Kidney (tissue), 14 donors: ENCODE data around the gene NDUFV1. TPM values are rescaled to one million over a fixed set of nuclear protein-coding genes. Genes with fewer than 3 reads are reported as not detected.

Experiments
- DNase-seq, 5 donors: peaks; one replicate each; pipeline ENCODE4 v3.0.0-alpha.2; 2013 to 2020
- FAIRE-seq: peaks from 2 replicates; lab custom pipeline; 2012; peaks lifted over from hg19 to GRCh38; lab: Jason Lieb, UNC
- H3K27ac ChIP-seq, 2 donors: one replicate each; pipeline ENCODE4 v1.7.0; 2013; ENCODE audit warnings: low read depth in 2 of 2, low read length in 2 of 2, inconsistent platforms in 1 of 2
- H3K27me3 ChIP-seq: one replicate; pipeline ENCODE4 v1.7.1; 2013; ENCODE audit warnings: low read length, inconsistent platforms; ENCODE audit not compliant: control insufficient read depth, insufficient read depth
- H3K36me3 ChIP-seq, 3 donors: one replicate each; pipeline versions ENCODE4 v1.7.0 to v1.7.1; 2013; ENCODE audit warnings: low read length in 3 of 3, control low read depth in 1 of 3, inconsistent platforms in 1 of 3; ENCODE audit not compliant: insufficient read depth in 3 of 3, control insufficient read depth in 2 of 3
- H3K4me1 ChIP-seq, 3 donors: one replicate each; pipeline versions ENCODE4 v1.7.0 to v1.7.1; 2013; ENCODE audit warnings: low read length in 3 of 3, inconsistent platforms in 1 of 3, low read depth in 1 of 3; ENCODE audit not compliant: control insufficient read depth in 2 of 3, insufficient read depth in 2 of 3
- H3K4me3 ChIP-seq, 3 donors: one replicate each; pipeline versions ENCODE4 v1.7.0 to v1.8.1; 2013; ENCODE audit warnings: low read length in 3 of 3, control low read depth in 1 of 3, inconsistent platforms in 1 of 3
- H3K9ac ChIP-seq, 3 donors: one replicate each; pipeline versions ENCODE4 v1.7.0 to v1.7.1; 2013; ENCODE audit warnings: low read length in 3 of 3, control low read depth in 1 of 3, inconsistent platforms in 1 of 3
- H3K9me3 ChIP-seq, 3 donors: one replicate each; pipeline versions ENCODE4 v1.7.0 to v1.7.1; 2013; ENCODE audit warnings: low read length in 3 of 3, control low read depth in 1 of 3, inconsistent platforms in 1 of 3; ENCODE audit not compliant: control insufficient read depth in 2 of 3, insufficient read depth in 1 of 3
- intact Hi-C: fragments of 100-400 bp; cut with DNase I; formaldehyde crosslinking; loops from one replicate; pipeline ENCODE4 v1.11.1; 2022
- polyA plus RNA-seq: library from polyadenylated mRNA; stranded (reverse); fragments of 350-450 nt; fragmentation: Illumina TruSeq; extraction: RNeasy Lipid Tissue Mini Kit (QIAGEN cat#74804); gene quantifications from one replicate; pipeline ENCODE4 v1.2.3, GENCODE V29; 2014; ENCODE audit warnings: low read depth, low replicate concordance; ENCODE audit not compliant: insufficient read depth
- total RNA-seq: library from RNA; stranded (reverse); fragmentation: NEBNext Ultra II Directional; extraction: Animal tissue kit (Norgen Biotek cat#: 25700); gene quantifications from one replicate; pipeline ENCODE4 v1.2.1, GENCODE V29; 2021
- TF ChIP-seq, protein P1 (sequence below): IDR thresholded peaks from 3 replicates; pipeline ENCODE4 v1.5.1; 2012; ENCODE audit warnings: mild to moderate bottlenecking, moderate library complexity, borderline replicate concordance; ENCODE audit not compliant: insufficient read depth; ENCODE audit errors: extremely low read depth
- donor health status: control.
- donor health status: control.
- donor health status: control.
- donor health status: control.
- donor health status: control.
- donor health status: DM: yes; HTN: yes; CAD: no.
- donor health status: Normal renal cell carcinoma (clear cell type).

The NDUFV1 gene
- total and polyA plus RNA-seq, 2 donors from 2014 or later = 191 to 395 TPM

- DNase-seq = no peak
- Histone ChIP-seq H3K27me3 (no peaks in the 10 kb centered on the region), H3K9me3 (no peaks in the 10 kb centered on the region), H3K27ac (peak overlapping the region in 1 of 2 donors; percentile 89), H3K36me3 (peaks cover 0 to 18% (median 16%) of the 10 kb centered on the region in 3 donors), H3K9ac (peak overlapping the region; percentile 71 to 96 (median 90)), H3K4me3 (peak overlapping the region; percentile 73 to 95 (median 82)), H3K4me1 (peaks cover 0 to 11% (median 0%) of the 10 kb centered on the region in 3 donors)
- no peak for FAIRE-seq
- TF ChIP-seq, protein P1, sequence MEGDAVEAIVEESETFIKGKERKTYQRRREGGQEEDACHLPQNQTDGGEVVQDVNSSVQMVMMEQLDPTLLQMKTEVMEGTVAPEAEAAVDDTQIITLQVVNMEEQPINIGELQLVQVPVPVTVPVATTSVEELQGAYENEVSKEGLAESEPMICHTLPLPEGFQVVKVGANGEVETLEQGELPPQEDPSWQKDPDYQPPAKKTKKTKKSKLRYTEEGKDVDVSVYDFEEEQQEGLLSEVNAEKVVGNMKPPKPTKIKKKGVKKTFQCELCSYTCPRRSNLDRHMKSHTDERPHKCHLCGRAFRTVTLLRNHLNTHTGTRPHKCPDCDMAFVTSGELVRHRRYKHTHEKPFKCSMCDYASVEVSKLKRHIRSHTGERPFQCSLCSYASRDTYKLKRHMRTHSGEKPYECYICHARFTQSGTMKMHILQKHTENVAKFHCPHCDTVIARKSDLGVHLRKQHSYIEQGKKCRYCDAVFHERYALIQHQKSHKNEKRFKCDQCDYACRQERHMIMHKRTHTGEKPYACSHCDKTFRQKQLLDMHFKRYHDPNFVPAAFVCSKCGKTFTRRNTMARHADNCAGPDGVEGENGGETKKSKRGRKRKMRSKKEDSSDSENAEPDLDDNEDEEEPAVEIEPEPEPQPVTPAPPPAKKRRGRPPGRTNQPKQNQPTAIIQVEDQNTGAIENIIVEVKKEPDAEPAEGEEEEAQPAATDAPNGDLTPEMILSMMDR = no peak
- intact Hi-C loops = no loop called here
Observed at GRCh38 chr11:67607507-67607906, 771 bp downstream of the NDUFV1 start.

DNA sequence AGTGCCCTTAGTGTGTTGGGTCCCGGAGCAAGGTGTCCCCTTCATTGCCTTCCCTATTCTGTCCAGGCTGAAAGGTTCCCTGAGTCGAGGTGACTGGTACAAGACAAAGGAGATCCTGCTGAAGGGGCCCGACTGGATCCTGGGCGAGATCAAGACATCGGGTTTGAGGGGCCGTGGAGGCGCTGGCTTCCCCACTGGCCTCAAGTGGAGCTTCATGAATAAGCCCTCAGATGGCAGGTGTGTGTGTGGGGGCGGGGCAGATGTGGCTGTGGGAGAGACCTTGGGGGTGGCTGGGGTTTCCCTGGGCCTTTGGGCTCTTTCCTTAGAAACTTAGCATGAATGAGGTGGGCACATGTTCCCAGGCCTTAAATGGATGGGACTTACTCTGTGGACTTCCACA, 1.8 kb downstream of the NDUFV1 start:
- no peak overlapping the region for H3K27ac ChIP-seq
- FAIRE-seq (no peak), DNase-seq (no peak)
- peaks cover 0 to 18% (median 16%) of the 10 kb centered on the region in 3 donors for H3K36me3 ChIP-seq
- TF ChIP-seq, protein P1 = no peak
- H3K9ac ChIP-seq = no peak overlapping the region
- no peak overlapping the region for H3K4me3 ChIP-seq
- intact Hi-C loops = no loop called here
- H3K27me3 ChIP-seq = no peaks in the 10 kb centered on the region
- no peaks in the 10 kb centered on the region for H3K9me3 ChIP-seq
- H3K4me1 ChIP-seq = peaks cover 0 to 12% (median 0%) of the 10 kb centered on the region in 3 donors

- H3K36me3 ChIP-seq = peaks cover 0 to 18% (median 16%) of the 10 kb centered on the region in 3 donors
- H3K4me1 ChIP-seq = peaks cover 0 to 20% (median 0%) of the 10 kb centered on the region in 3 donors
- intact Hi-C loops = no loop called here
Observed at GRCh38 chr11:67609316-67609715, 2.6 kb downstream of the NDUFV1 start.

More at GRCh38 chr11:67609316-67609715, 2.6 kb downstream of the NDUFV1 start:
- no peak overlapping the region for H3K9ac ChIP-seq
- TF ChIP-seq, protein P1 = no peak
- no peaks in the 10 kb centered on the region for H3K9me3 ChIP-seq
- FAIRE-seq (no peak), DNase-seq (no peak)
- H3K27me3 ChIP-seq = no peaks in the 10 kb centered on the region
- no peak overlapping the region for H3K4me3 ChIP-seq
- H3K27ac ChIP-seq = no peak overlapping the region
